HG02981 (cell line): ENCODE measurements around the gene FBN2.
"Not testable (repeated sequence)": the region's sequence is repeated elsewhere in the genome, so short reads cannot be mapped to it uniquely, and the experiment has no call there.

Source experiments
- ATAC-seq: cut with Tn5 transposase; IDR thresholded peaks from one replicate; pipeline ENCODE4 v1.9.1; 2021; ENCODE audit warnings: mild to moderate bottlenecking, moderate library complexity; ENCODE audit not compliant: unreplicated experiment

FBN2 gene

GRCh38 chr5:128328007-128328406, 210.0 kb downstream of the FBN2 start:
- ATAC-seq, result no peak

- not testable (repeated sequence) for ATAC-seq
These were observed 216.6 kb downstream of the FBN2 start for GRCh38 chr5:128321418-128321817.

- ATAC-seq, result no peak
These were observed 219.4 kb downstream of the FBN2 start for GRCh38 chr5:128318691-128319090.

GRCh38 chr5:128317481-128317880, 220.6 kb downstream of the FBN2 start:
- ATAC-seq, result no peak

- ATAC-seq, result no peak
These were observed 222.4 kb downstream of the FBN2 start for GRCh38 chr5:128315671-128316070.

GRCh38 chr5:128305341-128305740, 232.7 kb downstream of the FBN2 start:
- no peak for ATAC-seq

GRCh38 chr5:128304791-128305190, 233.3 kb downstream of the FBN2 start:
- ATAC-seq, result no peak

GRCh38 chr5:128304088-128304487, 234.0 kb downstream of the FBN2 start:
- ATAC-seq, result no peak

GRCh38 chr5:128303593-128303992, 234.5 kb downstream of the FBN2 start:
- no peak for ATAC-seq

GRCh38 chr5:128300181-128300580, 237.9 kb downstream of the FBN2 start:
- ATAC-seq, result no peak

- ATAC-seq, result no peak
These were observed 247.7 kb downstream of the FBN2 start for GRCh38 chr5:128290152-128290858.

GRCh38 chr5:128287740-128288139, 250.3 kb downstream of the FBN2 start:
- no peak for ATAC-seq

- ATAC-seq, result no peak
These were observed 253.8 kb downstream of the FBN2 start for GRCh38 chr5:128284236-128284635.

GRCh38 chr5:128279345-128279744, 258.7 kb downstream of the FBN2 start:
- no peak for ATAC-seq

GRCh38 chr5:128276537-128277216, 261.4 kb downstream of the FBN2 start:
- no peak for ATAC-seq

GRCh38 chr5:128274441-128274840, 263.6 kb downstream of the FBN2 start:
- ATAC-seq, result no peak

- no peak for ATAC-seq
These were observed 264.3 kb downstream of the FBN2 start for GRCh38 chr5:128273736-128274135.

GRCh38 chr5:128271859-128272464, 266.1 kb downstream of the FBN2 start:
- no peak for ATAC-seq

GRCh38 chr5:128271071-128271470, 267.0 kb downstream of the FBN2 start:
- no peak for ATAC-seq

GRCh38 chr5:128264564-128265360, 273.3 kb downstream of the FBN2 start:
- no peak for ATAC-seq

GRCh38 chr5:128263357-128263756, 274.7 kb downstream of the FBN2 start:
- no peak for ATAC-seq
